Motor neuron (in vitro differentiated cells): ENCODE measurements around the gene MCM3AP. TPM values are rescaled to one million over a fixed set of nuclear protein-coding genes. Genes with fewer than 3 reads are reported as not detected.
"Not testable (repeated sequence)": the region's sequence is repeated elsewhere in the genome, so short reads cannot be mapped to it uniquely, and the experiment has no call there.

ENCODE experiments used
- ATAC-seq, 8 experiments: fragments of 200-7000 bp; cut with Tn5 transposase; replicated peaks in 6 of 8; 2 replicates each; pipeline ENCODE4 v1.8.0; 2021; ENCODE audit warnings: mild to moderate bottlenecking in 8 of 8, moderate library complexity in 8 of 8
- H3K27ac ChIP-seq, 2 donors: fragments of 250-450 bp; sonication (Bioruptor Pico); 2 replicates each; pipeline ENCODE4 v1.9.0; 2021; ENCODE audit warnings: antibody characterized with exemption in 2 of 2, mild to moderate bottlenecking in 2 of 2, moderate library complexity in 1 of 2
- H3K4me1 ChIP-seq, 2 donors: fragments of 250-450 bp; sonication (Bioruptor Pico); replicated peaks in 1 of 2; 2 replicates each; pipeline ENCODE4 v1.6.1; 2021; ENCODE audit warnings: antibody characterized with exemption in 2 of 2, mild to moderate bottlenecking in 2 of 2, moderate library complexity in 1 of 2
- H3K4me3 ChIP-seq, 5 donors: fragments of 250-450 bp; sonication (Bioruptor Pico); 2 replicates each; pipeline ENCODE4 v1.9.0; 2021; ENCODE audit warnings: antibody characterized with exemption in 5 of 5, mild to moderate bottlenecking in 5 of 5, moderate library complexity in 4 of 5
- WGBS, 10 experiments: fragments of 450-650 bp; shearing (Covaris generic); methylation state at CpG; one replicate each; pipeline ENCODE4 v1.0.0; 2022; 5-methylcytosine and 5-hydroxymethylcytosine counted together
- in situ Hi-C, 9 experiments: fragments of 400-800 bp; cut with MboI; loops; one replicate each; pipeline ENCODE4 v1.15.0; 2021; ENCODE audit warnings: low sequenced_read_pairs in 9 of 9, low pct_unique_long_range_greater_than_20kb in 2 of 9; ENCODE audit not compliant: unreplicated experiment in 9 of 9
- total RNA-seq, 8 experiments: library from RNA; unstranded; fragments of 300-600 nt; gene quantifications; 2 replicates each; pipeline versions ENCODE4 v1.2.3 to v1.2.4, GENCODE V29; 2022

MCM3AP gene
- total RNA-seq, 8 experiments from 2014 or later, result 41.5 to 99.3 (median 50.8) TPM

DNA sequence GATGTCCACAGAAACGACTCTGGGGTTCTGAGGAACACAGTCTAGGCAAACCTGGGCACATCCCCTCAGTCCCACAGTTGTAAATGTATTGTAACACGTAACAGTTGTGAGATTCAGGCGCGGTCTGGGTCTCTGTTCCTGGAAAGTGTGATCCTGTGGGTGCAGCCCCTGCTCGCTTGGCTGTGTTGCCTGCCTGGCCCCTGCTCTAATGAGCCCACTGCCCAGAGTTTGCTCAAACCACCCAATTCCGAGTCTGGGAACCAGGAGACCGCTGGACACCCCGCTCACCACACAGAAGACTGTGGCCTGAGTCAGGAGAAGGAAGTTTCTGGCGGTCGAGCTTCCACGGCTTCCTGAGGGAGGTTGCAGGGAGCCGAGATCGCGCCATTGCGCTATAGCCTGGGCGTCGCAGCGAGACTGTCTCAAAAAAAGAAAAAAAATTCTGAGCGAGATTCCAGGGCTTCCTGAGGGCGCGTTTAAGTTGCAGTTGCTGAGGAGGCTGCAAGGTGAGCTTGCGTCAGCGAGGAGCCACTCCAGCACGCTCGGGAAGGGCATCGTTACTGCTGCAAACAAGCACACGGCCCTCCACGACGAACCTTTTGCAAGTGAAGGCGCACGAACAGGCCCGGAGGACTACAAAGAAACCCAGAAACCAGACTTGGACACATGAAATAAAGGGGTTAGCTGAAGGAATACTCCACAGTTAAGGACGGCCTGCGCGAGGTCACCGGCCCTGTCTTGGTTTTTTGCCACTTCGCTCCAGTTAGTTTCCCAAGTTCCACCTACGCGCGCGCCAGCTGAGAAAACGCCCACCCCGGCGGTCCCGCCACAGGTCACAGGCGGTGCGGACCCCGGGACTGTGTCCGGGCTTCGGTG lies 37.2 kb upstream of the MCM3AP start:
- peaks cover 14 to 16% of the 10 kb centered on the region in 2 donors for H3K4me1 ChIP-seq
- H3K4me3 ChIP-seq, result peak overlapping the region; percentile 90 to 96 (median 93)
- no peak for ATAC-seq
- in situ Hi-C loops, result no loop called here
- WGBS, 10 experiments, result 0 to 40% (median 2%) methylated on average over 1 to 26 of the region's 50 CpGs; no CpG with 5 or more reads in 1 of the 10 experiments
- peak overlapping the region in 1 of 2 donors; percentile 67 for H3K27ac ChIP-seq

DNA sequence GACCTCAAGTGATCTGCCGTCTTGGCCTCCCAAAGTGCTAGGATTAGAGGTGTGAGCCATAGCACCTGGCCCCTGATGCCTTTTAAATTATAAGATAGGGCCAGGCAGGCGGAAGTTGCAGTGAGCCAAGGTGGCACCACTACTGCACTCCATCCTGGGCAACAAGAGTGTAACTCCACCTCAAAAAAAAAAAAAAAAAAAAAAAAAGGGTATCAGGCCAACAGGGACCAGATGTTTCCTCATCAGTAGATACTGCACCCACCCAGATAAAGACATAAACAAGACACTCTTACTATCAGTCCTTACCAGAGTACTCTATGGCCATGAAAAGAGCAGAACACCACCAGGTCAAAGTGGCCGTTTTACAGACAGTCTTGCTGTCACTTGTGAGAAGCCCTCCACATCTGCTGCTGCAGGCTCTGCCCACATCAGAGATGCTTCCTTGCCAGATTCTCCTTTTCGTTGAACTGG lies 35.0 kb upstream of the MCM3AP start:
- no peak overlapping the region for H3K4me3 ChIP-seq
- WGBS, 10 experiments, result 33 to 90% (median 83%) methylated on average over 1 to 4 of the region's 4 CpGs; no CpG with 5 or more reads in 3 of the 10 experiments
- H3K4me1 ChIP-seq, result peaks cover 8 to 13% of the 10 kb centered on the region in 2 donors
- in situ Hi-C loops, result no loop called here
- no peak overlapping the region for H3K27ac ChIP-seq
- no peak for ATAC-seq

DNA sequence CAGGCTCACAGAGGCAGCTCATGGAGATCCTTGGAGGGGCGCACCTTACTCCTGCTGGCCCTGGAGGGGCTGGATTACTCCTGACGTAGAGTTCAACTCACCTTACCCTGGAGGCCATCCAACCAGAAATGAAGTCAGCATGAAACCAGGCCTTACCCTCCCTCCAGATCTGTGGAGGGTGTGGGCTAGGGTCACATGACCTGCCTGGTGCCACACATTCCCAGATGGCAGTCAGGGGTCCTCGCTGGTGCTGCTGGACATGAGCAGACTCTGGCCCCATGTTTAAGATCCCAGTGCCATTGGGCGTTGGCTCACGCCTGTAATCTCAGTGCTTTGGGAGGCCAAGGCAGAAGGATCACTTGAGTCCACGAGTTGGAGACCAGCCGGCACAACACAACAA lies 33.8 kb upstream of the MCM3AP start:
- Histone ChIP-seq H3K27ac (no peak overlapping the region), H3K4me1 (peaks cover 8 to 13% of the 10 kb centered on the region in 2 donors), H3K4me3 (no peak overlapping the region)
- in situ Hi-C loops, result no loop called here
- no peak for ATAC-seq
- whole genome bisulfite sequencing, 10 experiments, result 80 to 100% (median 96%) methylated on average over 1 to 4 of the region's 7 CpGs; no CpG with 5 or more reads in 5 of the 10 experiments

DNA sequence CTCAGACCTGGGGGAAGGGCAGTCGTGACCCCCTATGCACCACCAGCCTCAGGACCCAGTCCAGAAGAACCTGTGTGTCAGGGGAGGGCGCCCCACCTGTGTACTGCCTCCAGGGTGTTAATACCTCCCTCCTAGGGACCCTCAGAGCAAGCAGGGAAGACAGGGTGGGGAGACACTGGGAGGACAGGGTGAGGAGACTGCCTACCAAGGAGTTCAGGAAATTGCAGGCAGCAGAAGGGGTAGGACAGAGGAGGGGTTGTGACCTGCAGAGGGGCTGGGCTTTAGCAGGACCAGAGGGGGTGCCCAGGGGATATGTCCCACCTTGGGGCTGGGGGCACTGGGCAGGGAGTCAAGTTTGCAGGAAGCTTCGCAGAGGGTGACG lies 33.0 kb upstream of the MCM3AP start:
- Histone ChIP-seq H3K4me3 (no peak overlapping the region), H3K4me1 (peaks cover 8 to 13% of the 10 kb centered on the region in 2 donors), H3K27ac (no peak overlapping the region)
- ATAC-seq, result no peak
- in situ Hi-C loops, result no loop called here
- WGBS, 10 experiments, result 80% methylated on average over 1 of the region's 4 CpGs; no CpG with 5 or more reads in 9 of the 10 experiments

DNA sequence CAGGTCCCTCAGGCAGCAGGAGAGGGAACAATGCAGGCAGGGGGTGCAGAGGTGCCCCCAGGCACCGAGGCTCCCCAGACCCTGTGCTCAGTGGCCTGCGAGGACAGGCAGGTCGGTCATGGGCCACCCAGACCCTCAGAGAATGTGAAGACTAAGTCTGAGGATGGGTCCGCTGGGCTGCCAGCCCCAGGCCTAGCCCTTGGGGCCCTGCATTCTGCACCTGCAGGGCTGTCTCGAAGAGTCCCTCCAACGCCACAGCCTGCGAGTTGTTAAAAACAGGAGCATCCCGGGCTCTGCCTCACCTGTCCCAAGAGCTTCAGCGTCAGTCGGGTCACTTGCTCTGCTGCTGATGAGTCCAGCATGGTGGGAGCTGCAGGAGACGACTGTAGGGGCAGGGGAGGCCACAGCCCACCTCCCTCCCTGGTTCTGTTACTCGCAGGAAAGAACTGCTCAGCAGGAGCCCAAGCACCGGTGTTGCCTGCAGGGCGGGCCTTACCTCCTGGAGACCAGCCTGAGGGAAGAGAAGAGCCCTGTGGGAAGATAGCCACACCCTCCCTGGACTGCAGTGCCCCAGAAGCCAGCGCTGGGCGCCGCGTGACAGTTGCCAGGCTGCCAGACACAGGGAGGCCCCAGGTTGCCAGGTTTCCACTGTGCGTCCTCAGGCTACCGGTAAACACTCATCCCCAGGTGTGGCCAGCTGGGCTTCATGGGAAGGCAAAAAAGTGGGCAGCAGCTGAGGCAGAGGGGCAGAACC lies 32.5 kb upstream of the MCM3AP start:
- Histone ChIP-seq H3K27ac (no peak overlapping the region), H3K4me1 (peaks cover 8 to 13% of the 10 kb centered on the region in 2 donors), H3K4me3 (no peak overlapping the region)
- peak in 3 of 8 experiments; percentile 25 to 91 (median 37) for ATAC-seq
- in situ Hi-C loops, result no loop called here
- 67 to 72% methylated on average over 5 of the region's 20 CpGs; no CpG with 5 or more reads in 8 of the 10 experiments for WGBS, 10 experiments

- 67 to 100% (median 96%) methylated on average over 1 to 7 of the region's 14 CpGs; no CpG with 5 or more reads in 4 of the 10 experiments for WGBS, 10 experiments
- Histone ChIP-seq H3K4me1 (peaks cover 0 to 8% of the 10 kb centered on the region in 2 donors), H3K4me3 (no peak overlapping the region), H3K27ac (no peak overlapping the region)
- no peak for ATAC-seq
- in situ Hi-C loops, result no loop called here
Observed at GRCh38 chr21:46316708-46317324, 31.4 kb upstream of the MCM3AP start.

GRCh38 chr21:46314441-46315020 lies 29.1 kb upstream of the MCM3AP start:
- ATAC-seq, result peak in 1 of 8 experiments; percentile 9
- no peak overlapping the region for H3K27ac ChIP-seq
- H3K4me3 ChIP-seq, result no peak overlapping the region
- in situ Hi-C loops, result no loop called here
- 80 to 100% (median 83%) methylated on average over 1 to 2 of the region's 22 CpGs; no CpG with 5 or more reads in 7 of the 10 experiments for WGBS, 10 experiments
- no peaks in the 10 kb centered on the region for H3K4me1 ChIP-seq

DNA sequence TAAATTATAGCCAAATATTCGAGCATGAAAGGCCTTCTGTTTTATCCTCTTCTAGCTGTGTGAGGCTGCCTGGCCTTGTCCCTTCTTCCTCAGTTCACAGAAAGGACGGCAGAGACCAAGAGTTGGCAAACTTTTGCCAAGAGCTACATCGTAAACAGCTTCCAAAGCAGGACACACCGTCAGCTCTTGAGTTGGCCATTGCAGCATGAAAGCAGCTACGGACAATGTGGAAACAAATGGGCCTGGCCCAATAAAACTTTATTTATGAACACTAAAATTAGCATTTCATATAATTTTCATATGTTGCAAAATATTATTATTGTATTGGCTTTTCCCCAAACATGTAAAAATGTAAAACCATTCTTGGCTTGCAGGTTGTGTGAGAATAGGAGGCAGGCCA lies 27.5 kb upstream of the MCM3AP start:
- WGBS, 10 experiments, result 59 to 100% (median 90%) methylated on average over 1 to 5 of the region's 5 CpGs; no CpG with 5 or more reads in 4 of the 10 experiments
- H3K27ac ChIP-seq, result no peak overlapping the region
- ATAC-seq, result peak in 1 of 8 experiments; percentile 54
- H3K4me1 ChIP-seq, result no peaks in the 10 kb centered on the region
- H3K4me3 ChIP-seq, result no peak overlapping the region
- in situ Hi-C loops, result no loop called here

GRCh38 chr21:46311568-46311967 lies 26.2 kb upstream of the MCM3AP start:
- in situ Hi-C loops, result no loop called here
- no peak overlapping the region for H3K4me3 ChIP-seq
- H3K27ac ChIP-seq, result no peak overlapping the region
- no peaks in the 10 kb centered on the region for H3K4me1 ChIP-seq
- no peak for ATAC-seq

DNA sequence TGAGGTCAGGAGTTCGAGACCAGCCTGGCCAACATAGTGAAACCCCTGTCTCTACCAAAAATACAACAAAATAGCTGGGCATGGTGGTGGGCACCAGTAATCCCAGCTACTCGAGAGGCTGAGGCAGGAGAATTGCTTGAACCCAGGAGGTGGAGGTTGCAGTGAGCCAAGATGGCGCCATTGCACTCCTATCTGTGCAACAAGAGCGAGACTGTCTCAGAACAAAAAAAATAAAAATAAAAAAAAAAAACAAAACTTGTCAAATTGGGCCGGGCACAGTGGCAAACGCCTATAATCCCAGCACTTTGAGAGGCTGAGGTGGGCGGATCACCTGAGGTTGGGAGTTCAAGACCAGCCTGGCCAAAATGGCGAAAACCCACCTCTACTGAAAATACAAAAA lies 24.8 kb upstream of the MCM3AP start:
- H3K4me1 ChIP-seq, H3K27ac ChIP-seq, H3K4me3 ChIP-seq, ATAC-seq, in situ Hi-C loops: not testable (repeated sequence)
- WGBS, 10 experiments, result 86 to 100% (median 98%) methylated on average over 1 to 7 of the region's 8 CpGs; no CpG with 5 or more reads in 1 of the 10 experiments

DNA sequence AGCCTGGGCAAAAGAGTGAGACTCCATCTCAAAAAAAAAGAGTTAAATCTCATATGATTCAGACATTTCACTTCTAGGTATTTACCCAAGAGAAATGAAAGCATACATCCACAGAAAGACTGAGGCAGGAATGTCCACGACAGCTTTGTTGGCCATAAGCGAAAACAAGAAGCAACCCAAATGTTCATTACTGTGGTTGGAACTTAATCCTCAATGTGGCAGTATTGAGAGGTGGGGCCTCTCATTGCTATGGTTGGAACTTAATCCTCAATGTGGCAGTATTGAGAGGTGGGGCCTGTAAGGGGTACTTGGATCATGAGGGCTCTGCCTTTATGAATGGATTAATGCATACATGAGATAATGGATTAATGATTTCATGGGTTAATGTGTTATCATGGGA lies 23.0 kb upstream of the MCM3AP start:
- WGBS, 10 experiments, result 88 to 100% (median 100%) methylated on average over 1 to 2 of the region's 2 CpGs; no CpG with 5 or more reads in 6 of the 10 experiments
- ATAC-seq, result no peak
- no peak overlapping the region for H3K4me3 ChIP-seq
- in situ Hi-C loops, result no loop called here
- H3K27ac ChIP-seq, result no peak overlapping the region
- H3K4me1 ChIP-seq, result no peaks in the 10 kb centered on the region

- H3K4me3 ChIP-seq, result no peak overlapping the region
- no peak overlapping the region for H3K27ac ChIP-seq
- no peaks in the 10 kb centered on the region for H3K4me1 ChIP-seq
- WGBS, 10 experiments, result 40 to 93% (median 50%) methylated on average over 1 to 2 of the region's 2 CpGs; no CpG with 5 or more reads in 5 of the 10 experiments
- ATAC-seq, result peak in 2 of 8 experiments; percentile 60 to 69
- in situ Hi-C loops, result no loop called here
Observed at GRCh38 chr21:46307625-46308024, 22.2 kb upstream of the MCM3AP start.
